Spinal cord (tissue), 10 donors: Measurements from ENCODE around the gene AGBL4. TPM values are rescaled to one million over a fixed set of nuclear protein-coding genes. Genes with fewer than 3 reads are reported as not detected.

ENCODE experiments used
- DNase-seq, 6 donors: peaks; one replicate each; pipeline versions ENCODE4 v3.0.0 to v3.0.0-alpha.2; 2013 to 2015; ENCODE audit warnings: low spot score in 6 of 6, low read depth in 4 of 6
- H3K27ac ChIP-seq: one replicate; pipeline ENCODE4 v1.5.1; 2013; ENCODE audit warnings: low read depth, low read length, control low read depth
- H3K27me3 ChIP-seq: one replicate; pipeline ENCODE4 v1.6.1; 2013; ENCODE audit warnings: low read length; ENCODE audit not compliant: control insufficient read depth, insufficient read depth
- H3K36me3 ChIP-seq: one replicate; pipeline ENCODE4 v1.6.1; 2013; ENCODE audit warnings: low read length; ENCODE audit not compliant: control insufficient read depth, insufficient read depth
- H3K4me1 ChIP-seq: one replicate; pipeline ENCODE4 v1.6.1; 2013; ENCODE audit warnings: low read length; ENCODE audit not compliant: control insufficient read depth, insufficient read depth
- H3K4me3 ChIP-seq: one replicate; pipeline ENCODE4 v1.5.1; 2013; ENCODE audit warnings: low read depth, low read length, control low read depth
- H3K9me3 ChIP-seq: one replicate; pipeline ENCODE4 v1.6.1; 2013; ENCODE audit warnings: low read length; ENCODE audit not compliant: control insufficient read depth, insufficient read depth
- WGBS: methylation state at CpG from one replicate; pipeline ENCODE4 v1.1.5; 2013; ENCODE audit warnings: missing lambda C conversion rate; ENCODE audit not compliant: insufficient coverage; 5-methylcytosine and 5-hydroxymethylcytosine counted together
- polyA plus RNA-seq, 2 donors: library from polyadenylated mRNA; unstranded; fragments of 120-200 nt; gene quantifications; one replicate each; pipeline ENCODE4 v1.2.1, GENCODE V29; 2013; ENCODE audit not compliant: insufficient read length in 2 of 2
- total RNA-seq, 2 donors: library from RNA; depleted of rRNA in 1 of 2; stranded (reverse); fragments of 120-200 nt in 1 of 2; fragments of >200 nt in 1 of 2; gene quantifications; one replicate each; pipeline versions ENCODE4 v1.2.3 to v1.2.4, GENCODE V29; 2013 to 2014
- donor health status: healthy.

AGBL4 gene
- total and polyA plus RNA-seq, 4 donors = 3.8 to 6.8 (median 4.7) TPM

DNA sequence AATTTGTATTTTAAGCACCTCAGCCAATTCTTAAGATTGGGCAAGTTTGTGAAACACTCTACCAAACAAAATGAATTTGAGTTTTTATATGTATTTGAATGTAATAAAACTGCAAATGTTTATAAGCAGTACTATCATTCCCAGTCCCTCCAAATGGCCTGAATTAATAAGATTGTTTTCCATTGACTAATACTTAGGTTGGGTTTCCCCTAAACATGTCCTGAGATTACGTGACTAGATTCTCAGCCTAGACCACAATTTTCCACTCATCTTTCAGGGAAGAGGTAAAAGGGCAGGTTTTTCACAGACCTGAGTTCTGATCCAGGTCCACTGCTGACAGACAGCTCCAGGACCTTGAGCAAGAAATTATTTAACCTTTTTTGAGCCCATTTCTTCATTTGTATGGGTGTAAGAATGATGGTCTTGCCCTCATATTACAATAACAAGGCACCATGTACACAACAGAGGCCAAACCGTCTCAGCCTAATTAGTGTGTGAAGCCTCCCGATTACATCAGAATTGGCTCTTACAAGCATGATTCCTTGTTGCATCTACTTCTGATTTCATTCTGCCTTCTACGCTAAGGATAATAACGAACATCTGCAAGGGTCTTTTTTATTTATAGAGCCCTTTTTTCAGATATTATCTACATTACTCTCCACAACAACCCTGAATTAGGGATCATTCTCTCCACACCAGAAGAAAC lies 1298.3 kb downstream of the AGBL4 start:
- Histone ChIP-seq H3K36me3 (peaks cover 4% of the 10 kb centered on the region), H3K27ac (no peak overlapping the region), H3K4me1 (no peaks in the 10 kb centered on the region), H3K9me3 (no peaks in the 10 kb centered on the region), H3K27me3 (no peaks in the 10 kb centered on the region), H3K4me3 (no peak overlapping the region)
- WGBS = 90% methylated on average over 3 of the region's 5 CpGs
- no peak for DNase-seq

DNA sequence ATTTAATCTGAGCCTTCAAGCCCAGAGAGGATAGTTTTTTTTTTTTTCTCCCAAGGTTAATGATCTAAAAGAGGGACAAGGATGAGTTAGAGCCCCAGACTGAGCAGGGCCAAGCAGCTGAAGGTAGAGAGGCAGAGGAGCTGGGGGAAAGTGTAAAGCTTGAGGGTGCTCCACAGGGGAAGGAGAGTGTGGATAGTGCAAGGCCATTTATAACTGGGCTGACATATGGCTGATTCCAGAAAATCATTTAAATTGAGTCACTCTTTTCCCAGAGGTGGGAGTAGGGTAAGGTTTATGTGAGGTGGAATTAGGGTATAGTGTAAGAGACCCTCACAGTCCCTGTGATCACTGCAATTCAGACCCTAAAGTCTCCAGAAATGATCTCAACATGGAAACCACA lies 1302.8 kb downstream of the AGBL4 start:
- Histone ChIP-seq H3K36me3 (no peaks in the 10 kb centered on the region), H3K27me3 (no peaks in the 10 kb centered on the region), H3K4me3 (no peak overlapping the region), H3K27ac (no peak overlapping the region), H3K4me1 (no peaks in the 10 kb centered on the region), H3K9me3 (no peaks in the 10 kb centered on the region)
- no peak for DNase-seq

DNA sequence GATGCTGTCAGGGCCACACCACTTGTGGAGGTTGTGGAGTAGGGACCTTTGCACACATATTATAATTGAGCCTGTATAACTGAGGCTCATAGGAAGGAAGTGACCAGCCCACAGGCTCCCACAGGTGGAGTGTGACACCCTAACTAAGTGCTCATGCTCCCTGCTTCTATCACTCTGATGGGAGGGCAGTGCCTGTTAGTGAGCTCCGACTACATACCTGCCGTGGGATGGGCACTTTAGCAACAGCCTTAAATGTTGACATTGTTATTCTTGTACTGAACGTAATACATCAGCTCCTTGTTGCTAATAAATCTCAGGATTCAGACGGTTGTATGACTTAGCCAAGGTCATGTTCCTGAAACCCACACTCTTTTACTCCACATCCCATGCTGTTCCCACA lies 1305.0 kb downstream of the AGBL4 start:
- no peaks in the 10 kb centered on the region for H3K36me3 ChIP-seq
- 75% methylated on average over 2 of the region's 4 CpGs for WGBS
- no peaks in the 10 kb centered on the region for H3K27me3 ChIP-seq
- H3K4me3 ChIP-seq = no peak overlapping the region
- no peaks in the 10 kb centered on the region for H3K4me1 ChIP-seq
- H3K27ac ChIP-seq = no peak overlapping the region
- H3K9me3 ChIP-seq = no peaks in the 10 kb centered on the region
- DNase-seq = no peak

DNA sequence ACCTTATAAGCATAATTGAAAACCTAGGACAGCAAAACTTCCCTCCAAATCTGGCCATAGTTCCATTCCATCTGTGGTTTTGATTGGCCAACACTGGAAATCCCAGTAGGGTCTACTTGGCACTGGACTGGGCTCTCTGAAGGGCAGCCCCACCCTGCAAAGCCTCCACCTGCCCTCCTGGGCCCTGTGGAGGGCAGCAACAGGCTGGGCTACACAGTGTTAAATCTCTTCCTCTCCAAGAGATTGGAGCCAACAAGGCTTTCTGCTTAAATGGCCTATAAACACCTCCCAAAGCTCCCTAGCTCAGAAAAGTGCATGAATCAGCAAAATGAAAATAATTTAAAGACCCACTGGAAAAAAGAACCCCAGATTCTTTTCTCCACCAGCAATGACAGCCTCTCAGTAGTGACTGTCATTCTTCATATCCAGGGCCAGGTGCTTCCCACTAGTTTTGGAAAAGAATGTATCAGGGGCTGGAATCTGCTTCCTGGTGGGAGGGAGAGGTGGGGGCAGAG lies 1305.6 kb downstream of the AGBL4 start:
- H3K36me3 ChIP-seq = no peaks in the 10 kb centered on the region
- no peak overlapping the region for H3K27ac ChIP-seq
- no peaks in the 10 kb centered on the region for H3K4me1 ChIP-seq
- DNase-seq = peak in 1 of 6 donors; percentile 25
- no peaks in the 10 kb centered on the region for H3K9me3 ChIP-seq
- no peak overlapping the region for H3K4me3 ChIP-seq
- no peaks in the 10 kb centered on the region for H3K27me3 ChIP-seq

DNA sequence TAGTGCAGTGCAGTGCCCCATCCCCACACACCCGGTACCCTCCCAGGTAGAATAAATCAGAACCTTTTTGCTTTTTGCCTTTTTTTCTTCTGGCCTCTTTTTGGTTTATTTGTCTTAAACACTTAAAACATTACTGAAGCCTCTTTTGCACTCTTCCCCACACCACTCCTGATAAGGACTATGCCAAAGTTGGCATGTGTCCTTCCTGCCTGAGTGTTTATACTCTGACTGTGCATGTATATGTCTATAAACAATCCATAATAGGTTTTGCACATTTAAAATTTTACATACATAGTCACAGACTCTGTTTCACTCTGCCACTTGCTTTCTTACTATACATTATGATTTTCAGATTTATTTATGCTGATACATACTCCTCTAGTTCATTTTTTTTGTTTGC lies 1306.7 kb downstream of the AGBL4 start:
- Histone ChIP-seq H3K27me3 (no peaks in the 10 kb centered on the region), H3K36me3 (no peaks in the 10 kb centered on the region), H3K27ac (no peak overlapping the region), H3K9me3 (no peaks in the 10 kb centered on the region), H3K4me3 (no peak overlapping the region), H3K4me1 (no peaks in the 10 kb centered on the region)
- DNase-seq = no peak
- WGBS = no CpG with 5 or more reads among the region's 1 CpG

DNA sequence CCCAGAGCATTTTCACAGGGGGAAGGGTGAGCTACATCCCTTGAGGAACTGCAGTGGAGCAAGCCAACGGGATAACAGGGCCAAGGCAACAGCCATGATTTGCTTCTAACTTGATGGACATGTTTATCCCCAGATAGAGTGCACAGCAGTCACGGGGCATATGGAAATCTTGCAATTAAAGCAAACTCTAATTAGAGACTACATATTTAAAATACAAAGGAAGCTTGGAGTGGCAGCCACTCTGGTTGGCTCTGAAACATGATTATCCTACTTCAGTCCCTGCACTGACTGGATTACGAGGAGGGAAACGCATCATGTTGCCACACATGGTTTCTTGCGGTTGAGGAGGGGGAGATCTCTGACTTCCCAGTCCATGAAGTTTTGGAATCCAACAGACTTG lies 1307.8 kb downstream of the AGBL4 start:
- H3K27me3 ChIP-seq = no peaks in the 10 kb centered on the region
- peak in 2 of 6 donors; percentile 23 to 88 for DNase-seq
- H3K36me3 ChIP-seq = no peaks in the 10 kb centered on the region
- H3K27ac ChIP-seq = no peak overlapping the region
- no peaks in the 10 kb centered on the region for H3K9me3 ChIP-seq
- H3K4me3 ChIP-seq = no peak overlapping the region
- 85% methylated on average over 3 of the region's 5 CpGs for WGBS
- no peaks in the 10 kb centered on the region for H3K4me1 ChIP-seq

DNA sequence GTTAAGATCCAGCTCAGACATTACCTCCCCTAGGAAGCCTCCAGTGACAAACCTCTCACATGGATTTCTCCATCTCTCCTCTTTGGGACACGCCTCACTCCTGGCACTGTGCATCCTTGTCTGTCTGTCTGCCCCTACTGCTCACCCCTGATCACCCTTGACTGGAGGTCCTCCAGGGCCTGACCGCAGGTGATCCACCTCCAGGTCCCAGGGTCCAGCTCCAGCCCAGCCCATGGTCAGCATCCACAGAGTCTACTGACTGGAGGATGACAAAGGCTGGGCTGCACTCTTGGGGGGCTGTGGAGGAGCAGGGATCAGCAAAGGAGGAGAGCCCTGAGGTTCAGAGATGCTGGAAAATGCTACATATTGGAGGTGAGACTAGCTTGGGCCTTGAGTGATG lies 1312.8 kb downstream of the AGBL4 start:
- H3K9me3 ChIP-seq = no peaks in the 10 kb centered on the region
- no peaks in the 10 kb centered on the region for H3K27me3 ChIP-seq
- H3K4me1 ChIP-seq = no peaks in the 10 kb centered on the region
- no peak for DNase-seq
- WGBS = 97% methylated on average over 2 of the region's 2 CpGs
- no peaks in the 10 kb centered on the region for H3K36me3 ChIP-seq
- no peak overlapping the region for H3K27ac ChIP-seq
- H3K4me3 ChIP-seq = no peak overlapping the region

DNA sequence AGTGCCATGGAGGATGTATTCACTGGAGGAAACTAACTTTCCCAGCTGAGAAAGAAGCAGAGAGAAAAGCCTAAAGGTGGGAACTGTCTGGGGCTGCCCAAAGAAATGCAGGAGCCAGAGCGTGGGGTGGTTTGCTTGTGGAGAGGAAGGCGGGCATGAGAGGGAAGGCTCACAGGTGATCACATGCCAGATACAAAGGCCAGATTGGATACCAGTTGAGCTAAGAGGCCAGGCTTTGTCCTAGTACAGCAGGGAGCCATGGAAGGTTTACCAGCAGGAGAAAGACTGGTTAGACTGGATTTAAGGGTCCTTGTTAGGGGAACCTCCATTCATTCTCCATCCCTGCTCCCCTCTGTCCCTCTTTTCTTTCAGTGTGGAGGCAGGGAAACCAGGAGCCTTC lies 1313.4 kb downstream of the AGBL4 start:
- Histone ChIP-seq H3K36me3 (no peaks in the 10 kb centered on the region), H3K4me3 (no peak overlapping the region), H3K4me1 (no peaks in the 10 kb centered on the region), H3K9me3 (no peaks in the 10 kb centered on the region), H3K27ac (no peak overlapping the region), H3K27me3 (no peaks in the 10 kb centered on the region)
- DNase-seq = no peak
- WGBS = 77% methylated on average over 2 of the region's 2 CpGs

DNA sequence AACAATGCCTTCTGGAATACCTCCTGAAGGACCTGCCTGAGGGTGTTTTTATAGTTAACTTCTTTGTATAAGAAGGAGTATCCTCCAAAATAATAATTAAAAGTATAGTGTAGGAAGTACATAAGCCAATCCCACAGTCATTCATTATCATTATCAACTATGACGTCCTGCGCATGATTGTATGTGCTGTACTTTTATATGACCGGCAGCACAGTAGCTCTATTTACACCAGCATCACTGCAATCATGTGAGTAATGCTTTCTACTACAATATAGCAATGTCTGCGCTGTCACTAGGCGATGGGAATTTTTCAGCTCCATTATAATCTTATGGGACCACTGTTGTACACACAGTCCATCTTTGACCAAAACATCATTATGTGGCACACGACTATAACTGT lies 1319.0 kb downstream of the AGBL4 start:
- H3K36me3 ChIP-seq = no peaks in the 10 kb centered on the region
- no peaks in the 10 kb centered on the region for H3K4me1 ChIP-seq
- H3K9me3 ChIP-seq = no peaks in the 10 kb centered on the region
- H3K27me3 ChIP-seq = no peaks in the 10 kb centered on the region
- H3K4me3 ChIP-seq = no peak overlapping the region
- DNase-seq = no peak
- no peak overlapping the region for H3K27ac ChIP-seq
- 75% methylated on average over 2 of the region's 6 CpGs for WGBS

DNA sequence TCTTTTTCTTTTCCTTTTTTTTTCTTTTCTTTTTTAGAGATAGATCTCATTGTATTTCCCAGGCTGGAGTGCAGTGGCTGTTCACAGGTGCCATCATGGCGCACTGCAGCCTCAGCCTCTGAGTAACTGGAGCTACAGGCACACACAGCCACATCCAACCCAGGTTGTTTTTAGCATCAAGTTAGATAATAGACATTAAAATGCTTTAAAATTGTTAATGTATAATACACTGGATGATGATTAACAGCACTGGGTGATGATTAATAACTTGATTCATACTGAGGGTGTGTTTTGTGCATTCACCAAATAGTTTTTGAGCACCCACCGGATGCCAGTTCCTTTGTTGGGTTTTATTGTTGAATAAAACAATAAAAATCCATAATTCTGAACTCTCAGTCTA lies 1322.3 kb downstream of the AGBL4 start:
- H3K4me1 ChIP-seq = no peaks in the 10 kb centered on the region
- no peaks in the 10 kb centered on the region for H3K9me3 ChIP-seq
- H3K27me3 ChIP-seq = no peaks in the 10 kb centered on the region
- H3K4me3 ChIP-seq = no peak overlapping the region
- no peak overlapping the region for H3K27ac ChIP-seq
- no peaks in the 10 kb centered on the region for H3K36me3 ChIP-seq
- DNase-seq = no peak
- WGBS = no CpG with 5 or more reads among the region's 2 CpGs
